Stimulated activated CD8-positive, alpha-beta memory T cell treated with anti-CD3 and anti-CD28 coated beads, Interleukin-15, amount 100 ng/mL, for 24 hours (primary cell): ENCODE measurements around the gene DYRK1B.
"Not testable (repeated sequence)": the region's sequence is repeated elsewhere in the genome, so short reads cannot be mapped to it uniquely, and the experiment has no call there.

Source experiments
- DNase-seq: peaks from one replicate; pipeline ENCODE4 v3.0.0-alpha.2; 2020; ENCODE audit warnings: low read depth

The DYRK1B gene

GRCh38 chr19:39810424-39810823 lies 23.5 kb downstream of the DYRK1B start:
- DNase-seq, result no peak

- no peak for DNase-seq
These were observed 24.6 kb downstream of the DYRK1B start for GRCh38 chr19:39809368-39809767.

GRCh38 chr19:39808688-39809087 lies 25.3 kb downstream of the DYRK1B start:
- DNase-seq, result not testable (repeated sequence)

GRCh38 chr19:39807846-39808364 lies 26.1 kb downstream of the DYRK1B start:
- no peak for DNase-seq

GRCh38 chr19:39805104-39805503 lies 28.9 kb downstream of the DYRK1B start:
- DNase-seq, result no peak

- DNase-seq, result no peak
These were observed 31.0 kb downstream of the DYRK1B start for GRCh38 chr19:39802958-39803357.

GRCh38 chr19:39797083-39797482 lies 36.9 kb downstream of the DYRK1B start:
- DNase-seq, result no peak

GRCh38 chr19:39796000-39796498 lies 37.9 kb downstream of the DYRK1B start:
- no peak for DNase-seq

- DNase-seq, result no peak
These were observed 39.0 kb downstream of the DYRK1B start for GRCh38 chr19:39795001-39795400.

- DNase-seq, result peak; percentile 56
These were observed 40.9 kb downstream of the DYRK1B start for GRCh38 chr19:39792999-39793546.

- no peak for DNase-seq
These were observed 45.7 kb downstream of the DYRK1B start for GRCh38 chr19:39788244-39788643.

GRCh38 chr19:39780894-39781293 lies 53.1 kb downstream of the DYRK1B start:
- no peak for DNase-seq

GRCh38 chr19:39778763-39779162 lies 55.2 kb downstream of the DYRK1B start, which contains the start of gene LEUTX:
LEUTX (plus strand) TSS chr19:39778854; CDS start chr19:39778921, 67 bp downstream.
- DNase-seq, result no peak
